GM12892 (cell line): ENCODE measurements around the gene RPL28.

Experiments used
- POLR2AphosphoS5 ChIP-seq: IDR thresholded peaks from 2 replicates; pipeline ENCODE4 v1.6.1; 2011; ENCODE audit warnings: low read depth, low read length, control low read depth
- TAF1 ChIP-seq: IDR thresholded peaks from 2 replicates; pipeline ENCODE4 v1.6.1; 2011; ENCODE audit warnings: low read depth, mild to moderate bottlenecking, control low read depth, low read length, borderline replicate concordance

DNA sequence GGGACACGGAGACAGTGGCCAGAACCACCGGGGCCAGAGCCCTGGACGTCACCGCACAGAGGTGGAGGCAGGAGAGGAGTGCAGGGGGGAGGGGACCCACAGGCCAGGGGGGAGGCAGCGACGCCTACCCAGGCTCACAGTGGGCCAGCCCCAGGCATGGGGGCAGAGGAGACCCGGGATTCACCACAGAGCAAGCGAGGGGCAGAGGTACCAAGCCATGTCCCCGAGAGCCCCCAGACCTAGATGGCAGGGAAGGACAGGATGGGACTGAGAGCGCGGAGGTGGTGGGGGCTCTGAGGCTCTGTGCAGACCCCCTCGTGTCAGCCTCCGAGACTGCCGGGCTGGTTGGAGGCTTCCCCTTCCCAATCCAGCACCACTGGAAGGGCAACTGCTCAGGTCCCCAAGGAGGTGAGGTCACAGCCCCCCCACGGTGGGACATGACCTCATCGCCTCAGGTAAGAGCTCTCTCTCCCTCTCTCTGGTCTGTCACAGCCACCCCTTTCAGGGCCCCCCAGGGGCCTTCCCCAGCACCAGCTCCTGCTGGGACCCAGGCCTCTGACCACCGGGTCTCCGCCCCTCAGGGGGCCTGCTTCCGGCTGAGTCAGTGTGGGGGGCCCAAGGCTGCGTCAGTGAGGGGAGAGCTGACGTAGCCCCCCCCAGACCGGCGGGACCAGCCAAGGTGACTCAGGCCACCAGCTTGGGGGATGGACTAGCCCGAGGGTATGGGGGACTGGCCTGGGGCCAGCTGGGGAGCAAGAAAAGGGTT is 13.2 kb upstream of the RPL28 start:
- TF ChIP-seq POLR2AphosphoS5 (no peak), TAF1 (no peak)
